Measurements from ENCODE around the gene TUBB. TPM values are rescaled to one million over a fixed set of nuclear protein-coding genes. Genes with fewer than 3 reads are reported as not detected.
"Not testable (repeated sequence)": the region's sequence is repeated elsewhere in the genome, so short reads cannot be mapped to it uniquely, and the experiment has no call there.

Gene TUBB
- total and polyA plus RNA-seq, 8 donors = 67.5 to 223 (median 137) TPM

DNA sequence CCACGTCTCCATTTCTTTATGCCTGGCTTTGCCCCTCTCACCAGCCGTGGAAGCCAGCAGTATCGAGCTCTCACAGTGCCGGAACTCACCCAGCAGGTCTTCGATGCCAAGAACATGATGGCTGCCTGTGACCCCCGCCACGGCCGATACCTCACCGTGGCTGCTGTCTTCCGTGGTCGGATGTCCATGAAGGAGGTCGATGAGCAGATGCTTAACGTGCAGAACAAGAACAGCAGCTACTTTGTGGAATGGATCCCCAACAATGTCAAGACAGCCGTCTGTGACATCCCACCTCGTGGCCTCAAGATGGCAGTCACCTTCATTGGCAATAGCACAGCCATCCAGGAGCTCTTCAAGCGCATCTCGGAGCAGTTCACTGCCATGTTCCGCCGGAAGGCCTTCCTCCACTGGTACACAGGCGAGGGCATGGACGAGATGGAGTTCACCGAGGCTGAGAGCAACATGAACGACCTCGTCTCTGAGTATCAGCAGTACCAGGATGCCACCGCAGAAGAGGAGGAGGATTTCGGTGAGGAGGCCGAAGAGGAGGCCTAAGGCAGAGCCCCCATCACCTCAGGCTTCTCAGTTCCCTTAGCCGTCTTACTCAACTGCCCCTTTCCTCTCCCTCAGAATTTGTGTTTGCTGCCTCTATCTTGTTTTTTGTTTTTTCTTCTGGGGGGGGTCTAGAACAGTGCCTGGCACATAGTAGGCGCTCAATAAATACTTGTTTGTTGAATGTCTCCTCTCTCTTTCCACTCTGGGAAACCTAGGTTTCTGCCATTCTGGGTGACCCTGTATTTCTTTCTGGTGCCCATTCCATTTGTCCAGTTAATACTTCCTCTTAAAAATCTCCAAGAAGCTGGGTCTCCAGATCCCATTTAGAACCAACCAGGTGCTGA lies 3.9 kb downstream of the TUBB start:
- H3K27ac ChIP-seq = peak overlapping the region in 3 of 5 donors; percentile 42 to 98 (median 49)
- peak overlapping the region in 1 of 4 donors; percentile 11 for H3K4me3 ChIP-seq
- intact Hi-C loops (cut with DNase I; ENCODE audit: low total_unique reads); H3K9me3 ChIP-seq; H3K27me3 ChIP-seq; DNase-seq: not testable (repeated sequence)
- peaks cover 51 to 69% (median 66%) of the 10 kb centered on the region in 4 donors for H3K36me3 ChIP-seq
- WGBS, 5 donors = 54 to 60% (median 56%) methylated on average over 19 to 29 of the region's 29 CpGs
- peak in 1 of 3 donors; percentile 9 for TF ChIP-seq POLR2AphosphoS5 (IDR thresholded peaks at IDR 0.05)
- H3K4me1 ChIP-seq = peaks cover 22 to 71% (median 45%) of the 10 kb centered on the region in 4 donors

- Histone ChIP-seq H3K27ac (peak overlapping the region in 3 of 5 donors; percentile 42 to 98 (median 49)), H3K4me1 (peaks cover 15 to 64% (median 39%) of the 10 kb centered on the region in 4 donors), H3K36me3 (peaks cover 60 to 79% (median 76%) of the 10 kb centered on the region in 4 donors), H3K27me3 (no peaks in the 10 kb centered on the region), H3K9me3 (no peaks in the 10 kb centered on the region), H3K4me3 (no peak overlapping the region)
- WGBS, 5 donors = 34 to 42% (median 38%) methylated on average over 6 of the region's 6 CpGs
- intact Hi-C loops (cut with DNase I; ENCODE audit: low total_unique reads) = loop anchor here (5.0 kb wide), 1 partner anchor 48 kb away; no protein-coding TSS in a partner anchor
- TF ChIP-seq POLR2A (IDR thresholded peaks at IDR 0.05) = no peak
- no peak for TF ChIP-seq CTCF (IDR thresholded peaks at IDR 0.05)
- TF ChIP-seq EP300 (IDR thresholded peaks at IDR 0.05) = no peak
- no peak for TF ChIP-seq POLR2AphosphoS5 (IDR thresholded peaks at IDR 0.05)
- DNase-seq = no peak
Observed at GRCh38 chr6:30724906-30725667, 4.9 kb downstream of the TUBB start.

- WGBS, 5 donors = 57 to 65% (median 59%) methylated on average over 3 of the region's 3 CpGs
- no peaks in the 10 kb centered on the region for H3K9me3 ChIP-seq
- intact Hi-C loops (cut with DNase I; ENCODE audit: low total_unique reads) = loop anchor here (5.0 kb wide), 1 partner anchor 49 kb away; no protein-coding TSS in a partner anchor
- peaks cover 22 to 72% (median 47%) of the 10 kb centered on the region in 4 donors for H3K4me1 ChIP-seq
- peak overlapping the region in 3 of 5 donors; percentile 14 to 98 (median 49) for H3K27ac ChIP-seq
- H3K27me3 ChIP-seq = no peaks in the 10 kb centered on the region
- TF ChIP-seq POLR2A (IDR thresholded peaks at IDR 0.05) (no peak), EP300 (IDR thresholded peaks at IDR 0.05) (no peak), CTCF (IDR thresholded peaks at IDR 0.05) (no peak), POLR2AphosphoS5 (IDR thresholded peaks at IDR 0.05) (no peak)
- peaks cover 63 to 87% (median 85%) of the 10 kb centered on the region in 4 donors for H3K36me3 ChIP-seq
- DNase-seq = no peak
- no peak overlapping the region for H3K4me3 ChIP-seq
Observed at GRCh38 chr6:30725713-30726505, 5.8 kb downstream of the TUBB start.

DNA sequence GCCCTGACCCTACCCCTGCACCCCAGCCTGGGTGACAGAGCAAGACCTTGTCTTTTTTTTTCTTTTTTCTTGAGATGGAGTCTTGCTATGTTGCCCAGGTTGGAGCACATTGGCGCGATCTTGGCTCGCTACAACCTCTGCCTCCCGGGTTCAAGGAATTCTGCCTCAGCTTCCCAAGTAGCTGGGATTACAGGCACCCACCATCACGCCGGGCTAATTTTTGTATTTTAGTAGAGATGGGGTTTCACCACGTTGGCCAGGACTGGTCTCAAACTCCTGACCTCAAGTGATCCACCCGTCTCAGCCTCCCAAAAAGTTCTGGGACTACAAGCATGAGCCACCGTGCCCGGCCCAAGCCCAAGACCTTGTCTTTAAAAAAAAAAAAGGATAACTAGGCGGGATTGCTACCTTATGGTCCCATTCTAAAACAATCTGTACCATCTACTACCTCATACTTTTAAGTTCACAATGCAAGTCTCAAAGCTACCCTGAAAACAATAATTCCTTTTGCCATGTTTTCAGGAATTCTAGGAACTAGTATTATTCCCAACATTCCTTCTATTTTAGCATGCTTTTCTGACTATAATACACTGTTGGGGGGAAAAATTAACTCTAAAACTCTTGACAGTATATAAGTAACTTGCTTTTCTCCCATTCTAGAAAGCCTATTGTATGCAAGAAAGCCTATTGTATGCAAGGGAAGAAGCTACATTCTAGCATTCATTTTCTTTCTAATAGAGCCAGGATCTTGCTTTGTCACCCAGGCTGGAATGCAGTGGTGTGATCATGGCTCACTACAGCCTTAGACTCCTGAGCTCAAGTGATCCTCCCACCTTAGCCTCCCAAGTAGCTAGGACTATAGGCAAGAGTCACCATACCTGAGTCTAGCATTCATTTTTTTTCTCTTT lies 6.6 kb downstream of the TUBB start:
- Histone ChIP-seq H3K27me3 (no peaks in the 10 kb centered on the region), H3K9me3 (no peaks in the 10 kb centered on the region), H3K4me1 (peaks cover 26 to 78% (median 51%) of the 10 kb centered on the region in 4 donors), H3K4me3 (no peak overlapping the region), H3K27ac (peak overlapping the region in 3 of 5 donors; percentile 22 to 98 (median 49)), H3K36me3 (peaks cover 63 to 94% (median 93%) of the 10 kb centered on the region in 4 donors)
- intact Hi-C loops (cut with DNase I; ENCODE audit: low total_unique reads) = loop anchor here (5.0 kb wide), 1 partner anchor 49 kb away; no protein-coding TSS in a partner anchor
- DNase-seq = no peak
- TF ChIP-seq POLR2AphosphoS5 (IDR thresholded peaks at IDR 0.05) (no peak), EP300 (IDR thresholded peaks at IDR 0.05) (no peak), CTCF (IDR thresholded peaks at IDR 0.05) (no peak), POLR2A (IDR thresholded peaks at IDR 0.05) (no peak)
- WGBS, 5 donors = 83 to 88% (median 87%) methylated on average over 11 of the region's 11 CpGs

Data from stomach (tissue), 9 donors.